ENCODE measurements around the gene AP5Z1.
"Not testable (repeated sequence)": the region's sequence is repeated elsewhere in the genome, so short reads cannot be mapped to it uniquely, and the experiment has no call there.

The AP5Z1 gene

DNA sequence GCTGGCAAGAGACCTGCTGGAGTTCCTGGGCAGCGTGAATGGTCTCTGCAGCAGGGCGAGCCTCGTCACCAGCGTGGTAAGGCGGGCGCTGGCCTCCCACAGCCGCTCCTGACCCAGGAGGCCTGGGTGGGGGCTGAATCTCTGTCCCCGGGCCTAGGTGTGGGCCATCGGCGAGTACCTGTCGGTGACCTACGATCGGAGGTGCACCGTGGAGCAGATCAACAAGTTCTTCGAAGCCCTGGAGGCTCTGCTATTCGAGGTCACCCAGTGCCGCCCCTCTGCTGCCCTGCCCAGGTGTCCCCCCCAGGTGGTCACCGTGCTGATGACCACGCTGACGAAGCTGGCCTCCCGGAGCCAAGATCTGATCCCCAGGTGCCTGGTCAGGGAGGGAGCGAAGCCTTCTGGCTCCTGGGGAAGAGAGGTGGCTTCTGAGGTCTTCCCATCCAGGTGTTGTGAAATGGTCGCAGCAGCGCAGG, 15.1 kb downstream of the AP5Z1 start:
- peaks cover 66% of the 10 kb centered on the region for H3K36me3 ChIP-seq
- TF ChIP-seq, protein P1, sequence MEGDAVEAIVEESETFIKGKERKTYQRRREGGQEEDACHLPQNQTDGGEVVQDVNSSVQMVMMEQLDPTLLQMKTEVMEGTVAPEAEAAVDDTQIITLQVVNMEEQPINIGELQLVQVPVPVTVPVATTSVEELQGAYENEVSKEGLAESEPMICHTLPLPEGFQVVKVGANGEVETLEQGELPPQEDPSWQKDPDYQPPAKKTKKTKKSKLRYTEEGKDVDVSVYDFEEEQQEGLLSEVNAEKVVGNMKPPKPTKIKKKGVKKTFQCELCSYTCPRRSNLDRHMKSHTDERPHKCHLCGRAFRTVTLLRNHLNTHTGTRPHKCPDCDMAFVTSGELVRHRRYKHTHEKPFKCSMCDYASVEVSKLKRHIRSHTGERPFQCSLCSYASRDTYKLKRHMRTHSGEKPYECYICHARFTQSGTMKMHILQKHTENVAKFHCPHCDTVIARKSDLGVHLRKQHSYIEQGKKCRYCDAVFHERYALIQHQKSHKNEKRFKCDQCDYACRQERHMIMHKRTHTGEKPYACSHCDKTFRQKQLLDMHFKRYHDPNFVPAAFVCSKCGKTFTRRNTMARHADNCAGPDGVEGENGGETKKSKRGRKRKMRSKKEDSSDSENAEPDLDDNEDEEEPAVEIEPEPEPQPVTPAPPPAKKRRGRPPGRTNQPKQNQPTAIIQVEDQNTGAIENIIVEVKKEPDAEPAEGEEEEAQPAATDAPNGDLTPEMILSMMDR (IDR thresholded peaks at IDR 0.05), result no peak

DNA sequence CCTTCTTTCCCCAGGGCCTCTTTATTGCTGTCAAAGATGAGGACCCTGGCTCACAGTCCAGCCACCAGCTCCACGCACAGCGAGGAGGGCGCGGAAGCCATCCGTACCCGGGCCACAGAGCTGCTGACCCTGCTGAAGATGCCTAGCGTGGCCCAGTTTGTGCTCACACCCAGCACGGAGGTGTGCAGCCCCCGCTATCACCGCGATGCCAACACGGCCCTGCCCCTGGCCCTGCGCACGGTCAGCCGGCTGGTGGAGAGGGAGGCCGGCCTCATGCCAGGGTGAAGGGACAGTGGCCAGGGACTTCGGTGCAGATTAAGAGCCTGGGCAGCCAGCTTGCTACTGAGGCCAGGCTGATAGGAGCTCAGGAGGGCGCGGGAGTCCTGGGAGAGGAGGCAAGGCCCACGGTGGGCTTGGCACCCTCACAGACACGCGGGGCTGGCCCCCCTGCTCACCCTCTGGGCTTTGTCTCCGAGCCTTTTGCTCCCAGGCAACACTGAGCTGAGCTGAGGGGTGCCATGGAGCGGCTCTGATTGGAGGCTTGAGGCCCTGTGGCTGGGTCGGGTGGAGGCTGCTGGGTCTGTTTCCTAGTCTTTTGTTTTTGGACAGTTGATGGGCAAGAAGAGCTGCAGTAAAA, 15.8 kb downstream of the AP5Z1 start:
- no peak overlapping the region for H3K27ac ChIP-seq
- peaks cover 60% of the 10 kb centered on the region for H3K36me3 ChIP-seq
- TF ChIP-seq, protein P1 (IDR thresholded peaks at IDR 0.05), result no peak
- H3K4me1 ChIP-seq (ENCODE audit: control insufficient read depth in 1 of 2, insufficient read depth in 1 of 2, low read depth in 1 of 2, low read length in 1 of 2), result peaks cover 9 to 16% of the 10 kb centered on the region in 2 experiments
- peaks cover 4% of the 10 kb centered on the region for H3K27me3 ChIP-seq
- H3K9me3 ChIP-seq, result no peaks in the 10 kb centered on the region
- H3K4me3 ChIP-seq (ENCODE audit: low read depth in 1 of 2, low read length in 1 of 2), result no peak overlapping the region

More for the DNA sequence above, 15.1 kb downstream of the AP5Z1 start:
- H3K4me1 ChIP-seq (ENCODE audit: control insufficient read depth in 1 of 2, insufficient read depth in 1 of 2, low read depth in 1 of 2, low read length in 1 of 2), result peaks cover 9 to 16% of the 10 kb centered on the region in 2 experiments
- peaks cover 4% of the 10 kb centered on the region for H3K27me3 ChIP-seq
- H3K27ac ChIP-seq, result no peak overlapping the region
- no peak overlapping the region for H3K4me3 ChIP-seq (ENCODE audit: low read depth in 1 of 2, low read length in 1 of 2)
- no peaks in the 10 kb centered on the region for H3K9me3 ChIP-seq

DNA sequence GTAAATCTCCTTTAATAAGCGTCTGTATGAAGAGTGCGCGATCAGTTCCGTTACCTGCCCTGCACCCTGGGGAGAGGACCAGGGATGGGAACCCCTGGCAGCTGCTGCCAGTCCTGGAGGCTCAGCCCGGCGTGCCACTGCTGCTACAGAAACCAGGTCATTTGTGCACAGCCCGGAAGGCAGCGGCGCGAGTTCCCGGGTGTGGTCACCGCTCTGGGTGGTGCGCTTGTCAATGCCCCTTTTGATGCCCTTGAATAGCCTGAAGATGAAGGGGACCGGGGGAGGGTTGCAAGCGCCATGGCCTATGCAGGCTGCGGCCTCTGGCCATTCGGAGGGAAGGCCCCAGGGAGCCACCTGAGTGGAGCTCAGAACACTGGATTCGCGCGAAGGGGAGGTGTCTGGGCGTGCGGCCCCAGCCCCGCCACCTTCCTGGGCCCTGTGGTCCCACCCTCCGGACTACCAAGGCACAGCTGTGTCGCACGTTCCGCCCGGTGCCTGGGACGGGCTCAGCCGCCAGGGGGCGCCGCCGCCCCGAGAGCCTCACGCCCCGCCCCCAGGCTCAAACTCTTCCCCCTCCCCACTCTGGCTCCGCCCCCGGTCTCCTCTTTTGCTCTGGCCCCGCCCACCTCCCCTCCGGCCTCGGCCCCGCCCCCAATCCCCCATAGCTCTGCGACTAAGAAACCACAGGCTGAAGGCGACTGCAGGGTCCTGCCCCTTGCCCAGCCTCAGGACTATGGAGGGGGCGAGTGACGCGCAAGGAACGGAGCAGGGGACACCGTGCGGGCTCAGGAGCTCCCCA, 16.5 kb downstream of the AP5Z1 start:
- peak overlapping the region; percentile 46 for H3K27ac ChIP-seq
- H3K9me3 ChIP-seq, result no peaks in the 10 kb centered on the region
- peaks cover 52% of the 10 kb centered on the region for H3K36me3 ChIP-seq
- peaks cover 4% of the 10 kb centered on the region for H3K27me3 ChIP-seq
- H3K4me1 ChIP-seq (ENCODE audit: control insufficient read depth in 1 of 2, insufficient read depth in 1 of 2, low read depth in 1 of 2, low read length in 1 of 2), result peaks cover 9 to 16% of the 10 kb centered on the region in 2 experiments
- TF ChIP-seq, protein P1 (IDR thresholded peaks at IDR 0.05), result peak; percentile 66
- H3K4me3 ChIP-seq (ENCODE audit: low read depth in 1 of 2, low read length in 1 of 2), result peak overlapping the region in 1 of 2 experiments; percentile 25

DNA sequence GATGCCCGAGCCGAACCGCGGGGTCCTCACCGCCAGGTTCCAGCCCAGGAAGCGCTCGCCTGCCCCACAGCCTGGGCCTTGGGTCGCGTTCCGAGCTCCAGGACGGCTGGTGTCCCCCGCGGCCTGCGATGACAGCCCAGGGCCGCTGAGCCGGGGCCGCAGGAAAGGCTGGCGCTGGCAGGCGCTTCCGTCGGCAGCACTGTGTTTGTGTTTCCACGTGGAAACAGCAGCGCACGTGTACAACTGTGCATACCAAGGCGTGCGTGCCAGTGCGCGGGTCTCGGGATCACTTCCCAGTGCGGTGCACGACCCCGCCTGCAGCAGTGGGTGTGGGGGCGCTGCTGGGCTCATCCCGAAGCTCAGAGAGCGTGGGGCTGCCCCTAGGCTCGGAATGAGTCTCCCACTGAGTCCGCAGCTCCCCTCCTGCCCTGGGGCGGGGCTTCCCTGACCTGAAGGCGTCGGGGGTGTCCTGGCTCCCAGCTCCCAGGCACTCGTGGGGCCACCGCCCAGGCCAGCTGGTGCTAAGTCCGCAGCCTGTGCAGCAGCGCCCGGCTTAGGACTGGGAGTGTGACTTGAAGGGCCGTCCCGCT, 17.2 kb downstream of the AP5Z1 start:
- TF ChIP-seq, protein P1 (IDR thresholded peaks at IDR 0.05), result no peak
- Histone ChIP-seq H3K27me3 (peaks cover 7% of the 10 kb centered on the region), H3K9me3 (no peaks in the 10 kb centered on the region), H3K36me3 (peaks cover 45% of the 10 kb centered on the region), H3K4me1 (ENCODE audit: control insufficient read depth in 1 of 2, insufficient read depth in 1 of 2, low read depth in 1 of 2, low read length in 1 of 2) (peaks cover 9 to 16% of the 10 kb centered on the region in 2 experiments), H3K4me3 (ENCODE audit: low read depth in 1 of 2, low read length in 1 of 2) (peak overlapping the region in 1 of 2 experiments; percentile 25), H3K27ac (peak overlapping the region; percentile 46)

DNA sequence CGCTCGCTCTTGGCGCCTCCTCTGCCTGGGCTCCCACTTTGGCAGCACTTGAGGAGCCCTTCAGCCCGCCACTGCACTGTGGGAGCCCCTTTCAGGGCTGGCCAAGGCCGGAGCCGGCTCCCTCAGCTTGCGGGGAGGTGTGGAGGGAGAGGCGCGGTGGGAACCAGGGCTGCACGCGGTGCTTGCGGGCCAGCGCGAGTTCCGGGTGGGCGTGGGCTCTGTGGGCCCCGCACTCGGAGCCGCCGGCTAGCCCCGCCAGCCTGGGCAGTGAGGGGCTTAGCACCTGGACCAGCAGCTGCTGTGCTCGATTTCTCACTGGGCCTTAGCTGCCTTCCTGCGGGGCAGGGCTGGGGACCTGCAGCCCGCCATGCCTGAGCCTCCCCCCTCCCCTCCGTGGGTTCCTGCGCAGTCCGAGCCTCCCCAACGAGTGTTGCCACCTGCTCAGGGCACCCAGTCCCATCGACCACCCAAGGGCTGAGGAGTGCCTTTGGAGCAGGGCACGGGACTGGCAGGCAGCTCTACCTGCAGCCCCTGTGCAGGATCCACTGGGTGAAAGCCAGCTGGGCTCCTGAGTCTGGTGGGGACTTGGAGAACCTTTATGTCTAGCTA, 18.1 kb downstream of the AP5Z1 start:
- H3K4me3 ChIP-seq (ENCODE audit: low read depth in 1 of 2, low read length in 1 of 2); H3K27ac ChIP-seq; H3K9me3 ChIP-seq; H3K27me3 ChIP-seq: not testable (repeated sequence)
- peaks cover 9 to 16% of the 10 kb centered on the region in 2 experiments for H3K4me1 ChIP-seq (ENCODE audit: control insufficient read depth in 1 of 2, insufficient read depth in 1 of 2, low read depth in 1 of 2, low read length in 1 of 2)
- H3K36me3 ChIP-seq, result peaks cover 37% of the 10 kb centered on the region

DNA sequence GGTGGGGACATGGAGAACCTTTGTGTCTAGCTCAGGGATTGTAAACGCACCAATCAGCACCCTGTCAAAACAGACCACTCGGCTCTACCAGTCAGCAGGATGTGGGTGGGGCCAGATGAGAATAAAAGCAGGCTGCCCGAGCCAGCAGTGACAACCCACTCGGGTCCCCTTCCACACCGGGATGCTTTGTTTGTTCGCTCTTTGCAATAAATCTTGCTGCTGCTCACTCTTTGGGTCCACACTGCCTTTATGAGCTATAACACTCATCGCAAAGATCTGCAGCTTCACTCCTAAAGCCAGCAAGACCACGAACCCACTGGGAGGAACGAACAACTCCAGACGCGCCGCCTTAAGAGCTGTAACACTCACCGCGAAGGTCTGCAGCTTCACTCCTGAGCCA, 18.7 kb downstream of the AP5Z1 start:
- not testable (repeated sequence) for H3K4me3 ChIP-seq (ENCODE audit: low read depth in 1 of 2, low read length in 1 of 2); H3K27me3 ChIP-seq; H3K9me3 ChIP-seq; H3K27ac ChIP-seq
- H3K4me1 ChIP-seq (ENCODE audit: control insufficient read depth in 1 of 2, insufficient read depth in 1 of 2, low read depth in 1 of 2, low read length in 1 of 2), result peaks cover 9 to 16% of the 10 kb centered on the region in 2 experiments
- peaks cover 30% of the 10 kb centered on the region for H3K36me3 ChIP-seq

Data from neutrophil (primary cell).